ENCODE results near the gene ZNF366.

DNA sequence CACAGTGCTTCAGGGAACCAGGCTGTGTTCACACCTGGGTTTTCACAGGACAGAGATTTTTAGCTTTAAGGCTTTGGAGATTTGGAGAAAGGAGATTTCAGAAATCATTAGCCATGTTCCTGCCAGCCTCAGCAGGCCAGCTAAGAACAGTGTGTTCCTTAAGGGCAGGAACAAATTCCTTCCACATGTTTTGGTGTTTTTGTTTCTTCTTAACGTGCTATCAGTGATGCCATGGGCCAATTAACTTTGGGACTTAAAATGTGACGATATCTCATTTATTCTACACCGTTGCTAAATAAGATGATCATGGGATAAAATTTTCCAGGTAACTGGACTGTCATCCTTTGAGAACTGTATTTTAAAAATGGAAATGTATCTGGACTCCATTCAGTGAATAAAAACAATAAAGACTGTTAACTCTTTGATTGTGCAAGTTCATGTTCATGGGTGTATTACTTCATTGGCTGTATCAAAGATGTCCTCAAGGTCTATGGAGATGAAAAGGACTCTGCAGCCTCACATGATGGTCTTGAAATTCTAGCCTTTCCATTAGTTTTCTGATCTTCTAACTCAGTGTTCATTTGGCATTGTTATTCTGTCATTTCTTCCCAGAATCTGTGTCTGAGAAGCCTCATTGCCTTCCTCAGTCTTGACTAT lies 72.3 kb downstream of the ZNF366 start:
- TF ChIP-seq, protein P1, sequence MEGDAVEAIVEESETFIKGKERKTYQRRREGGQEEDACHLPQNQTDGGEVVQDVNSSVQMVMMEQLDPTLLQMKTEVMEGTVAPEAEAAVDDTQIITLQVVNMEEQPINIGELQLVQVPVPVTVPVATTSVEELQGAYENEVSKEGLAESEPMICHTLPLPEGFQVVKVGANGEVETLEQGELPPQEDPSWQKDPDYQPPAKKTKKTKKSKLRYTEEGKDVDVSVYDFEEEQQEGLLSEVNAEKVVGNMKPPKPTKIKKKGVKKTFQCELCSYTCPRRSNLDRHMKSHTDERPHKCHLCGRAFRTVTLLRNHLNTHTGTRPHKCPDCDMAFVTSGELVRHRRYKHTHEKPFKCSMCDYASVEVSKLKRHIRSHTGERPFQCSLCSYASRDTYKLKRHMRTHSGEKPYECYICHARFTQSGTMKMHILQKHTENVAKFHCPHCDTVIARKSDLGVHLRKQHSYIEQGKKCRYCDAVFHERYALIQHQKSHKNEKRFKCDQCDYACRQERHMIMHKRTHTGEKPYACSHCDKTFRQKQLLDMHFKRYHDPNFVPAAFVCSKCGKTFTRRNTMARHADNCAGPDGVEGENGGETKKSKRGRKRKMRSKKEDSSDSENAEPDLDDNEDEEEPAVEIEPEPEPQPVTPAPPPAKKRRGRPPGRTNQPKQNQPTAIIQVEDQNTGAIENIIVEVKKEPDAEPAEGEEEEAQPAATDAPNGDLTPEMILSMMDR (IDR thresholded peaks at IDR 0.05; ENCODE audit: insufficient read depth, low read length, poor library complexity, severe bottlenecking), result no peak
- no peak for TF ChIP-seq EZH2phosphoT487 (conservative IDR thresholded peaks at IDR 0.05; ENCODE audit: low read length)
